Esophagus squamous epithelium (tissue), 5 donors: ENCODE data around the gene TBX2. TPM values are rescaled to one million over a fixed set of nuclear protein-coding genes. Genes with fewer than 3 reads are reported as not detected.

Source experiments
- DNase-seq: peaks from one replicate; lab custom pipeline; 2025; lab: John Stamatoyannopoulos, UW
- H3K27ac ChIP-seq, 4 donors: fragments of 200-600 bp; sonication (generic); one replicate each; pipeline ENCODE4 v1.5.1; 2016 to 2019; ENCODE audit warnings: mild to moderate bottlenecking in 1 of 4
- H3K27me3 ChIP-seq, 4 donors: fragments of 200-600 bp; sonication (generic); 1 replicate in 3 of 4; 2 replicates in 1 of 4; pipeline versions ENCODE4 v1.5.1 to v1.6.0; 2017 to 2021; ENCODE audit warnings: antibody characterized with exemption in 1 of 4
- H3K36me3 ChIP-seq, 3 donors: fragments of 200-600 bp; sonication (generic); one replicate each; pipeline ENCODE4 v1.5.1; 2016 to 2019
- H3K4me1 ChIP-seq, 3 donors: fragments of 200-600 bp; sonication (generic); one replicate each; pipeline ENCODE4 v1.5.1; 2017 to 2019
- H3K4me3 ChIP-seq, 4 donors: fragments of 200-600 bp; sonication (generic); 1 replicate in 3 of 4; 2 replicates in 1 of 4; pipeline ENCODE4 v1.5.1; 2016 to 2019; ENCODE audit warnings: mild to moderate bottlenecking in 2 of 4, moderate library complexity in 1 of 4
- H3K9me3 ChIP-seq, 3 donors: fragments of 200-600 bp; sonication (generic); one replicate each; pipeline ENCODE4 v1.5.1; 2016 to 2019
- CTCF ChIP-seq, 6 experiments: fragments of 450-650 bp in 4 of 6; fragments of 200-600 bp in 2 of 6; sonication (generic) in 2 of 6; IDR thresholded peaks; one replicate each; pipeline ENCODE4 v1.5.1; 2016 to 2019; ENCODE audit warnings: antibody characterized with exemption in 6 of 6, mild to moderate bottlenecking in 4 of 6, moderate library complexity in 4 of 6
- POLR2A ChIP-seq, 4 donors: fragments of 450-650 bp; IDR thresholded peaks; one replicate each; pipeline ENCODE4 v1.6.1; 2017; ENCODE audit warnings: antibody characterized with exemption in 4 of 4, mild to moderate bottlenecking in 4 of 4, moderate library complexity in 3 of 4
- WGBS, 2 donors: methylation state at CpG; one replicate each; pipeline ENCODE4 v1.1.5; 2018; 5-methylcytosine and 5-hydroxymethylcytosine counted together
- intact Hi-C: fragments of 100-400 bp; cut with DNase I; formaldehyde crosslinking; loops from one replicate; pipeline ENCODE4 v1.15.0; 2022
- total RNA-seq, 4 donors: library from RNA; depleted of rRNA; stranded (reverse); fragments of >200 nt; gene quantifications; one replicate each; pipeline ENCODE4 v1.1.0, GENCODE V29; 2016
- donor health status: DM: yes; HTN: yes; CAD: no.

The TBX2 gene
- total RNA-seq, 4 donors from 2014 or later: 2.2 to 13.4 (median 4.2) TPM

- intact Hi-C loops: no loop called here
- no peaks in the 10 kb centered on the region for H3K36me3 ChIP-seq
- TF ChIP-seq CTCF (IDR thresholded peaks at IDR 0.05): no peak
- no peak for TF ChIP-seq POLR2A (IDR thresholded peaks at IDR 0.05)
- H3K9me3 ChIP-seq: no peaks in the 10 kb centered on the region
- no peak for DNase-seq
- H3K27ac ChIP-seq: no peak within 1 kb of the TSS
- H3K4me1 ChIP-seq: peaks cover 13 to 37% (median 14%) of the 10 kb centered on the region in 3 donors
- WGBS, 2 donors: 30 to 31% methylated on average over 30 to 33 of the region's 59 CpGs
- H3K27me3 ChIP-seq: peaks cover 22 to 99% (median 39%) of the 10 kb centered on the region in 4 donors
- peak within 1 kb of the TSS in 3 of 4 donors; percentile 11 to 63 (median 38) for H3K4me3 ChIP-seq
Observed at GRCh38 chr17:61452301-61453290, 53.0 kb downstream of the TBX2 start, which contains the start of gene TBX4. Gene TBX4, plus strand, starts transcription at chr17:61452422. Its CDS starts 4,069 bp downstream, at chr17:61456491.

- Histone ChIP-seq H3K4me3 (peak overlapping the region in 1 of 4 donors; percentile 24), H3K36me3 (no peaks in the 10 kb centered on the region), H3K9me3 (no peaks in the 10 kb centered on the region), H3K4me1 (peaks cover 13 to 41% (median 16%) of the 10 kb centered on the region in 3 donors), H3K27ac (no peak overlapping the region), H3K27me3 (peaks cover 22 to 99% (median 42%) of the 10 kb centered on the region in 4 donors)
- intact Hi-C loops: no loop called here
- WGBS, 2 donors: 37 to 41% methylated on average over 17 of the region's 17 CpGs
- no peak for DNase-seq
- no peak for TF ChIP-seq POLR2A (IDR thresholded peaks at IDR 0.05)
- TF ChIP-seq CTCF (IDR thresholded peaks at IDR 0.05): no peak
Observed at GRCh38 chr17:61453566-61454380, 54.1 kb downstream of the TBX2 start.

GRCh38 chr17:61454381-61455323 lies 55.0 kb downstream of the TBX2 start:
- H3K4me1 ChIP-seq: peaks cover 13 to 41% (median 16%) of the 10 kb centered on the region in 3 donors
- DNase-seq: no peak
- TF ChIP-seq CTCF (IDR thresholded peaks at IDR 0.05) (no peak), POLR2A (IDR thresholded peaks at IDR 0.05) (no peak)
- intact Hi-C loops: no loop called here
- H3K36me3 ChIP-seq: no peaks in the 10 kb centered on the region
- no peaks in the 10 kb centered on the region for H3K9me3 ChIP-seq
- no peak overlapping the region for H3K27ac ChIP-seq
- peak overlapping the region in 1 of 4 donors; percentile 24 for H3K4me3 ChIP-seq
- 25 to 36% methylated on average over 35 to 39 of the region's 86 CpGs for WGBS, 2 donors
- H3K27me3 ChIP-seq: peaks cover 22 to 100% (median 42%) of the 10 kb centered on the region in 4 donors

DNA sequence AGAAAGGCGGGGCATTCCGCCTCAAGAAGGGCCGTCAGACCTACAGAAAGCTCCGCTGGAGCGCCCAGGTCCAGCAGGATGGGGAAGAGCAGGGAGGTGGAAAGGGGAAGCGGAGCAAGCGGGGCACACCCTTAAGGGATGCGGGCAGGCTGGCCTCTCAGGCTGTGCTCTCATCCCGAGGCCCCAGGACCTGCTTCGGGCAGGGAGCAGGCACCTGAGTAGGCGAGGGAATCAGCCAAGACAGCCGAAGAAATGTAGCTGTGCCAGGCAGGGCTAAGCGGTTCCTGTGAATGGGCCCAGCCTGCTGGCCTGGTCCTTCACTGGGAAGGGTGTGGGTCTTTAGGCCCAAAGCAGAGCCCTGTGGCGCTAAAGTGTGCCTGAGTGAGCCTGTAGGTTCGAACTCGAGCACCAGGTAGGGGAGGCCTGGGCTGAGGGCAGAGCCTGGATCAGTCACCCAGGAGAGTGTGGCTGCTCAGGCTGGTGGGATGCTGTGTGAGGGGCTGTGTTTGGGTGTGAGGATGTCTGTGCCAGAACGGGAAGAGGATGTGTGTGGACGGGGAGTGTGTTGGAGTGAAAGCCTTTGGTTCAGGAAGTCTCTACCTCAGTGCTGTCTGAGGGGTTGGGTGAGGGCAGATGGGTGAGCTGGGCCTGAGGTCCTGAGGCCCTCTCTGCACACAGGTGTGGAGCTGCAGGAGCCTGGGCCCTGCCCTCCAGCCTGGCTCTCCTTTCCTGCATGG lies 55.8 kb downstream of the TBX2 start:
- DNase-seq: no peak
- 70 to 74% methylated on average over 15 to 17 of the region's 18 CpGs for WGBS, 2 donors
- Histone ChIP-seq H3K27ac (no peak overlapping the region), H3K4me3 (no peak overlapping the region), H3K9me3 (no peaks in the 10 kb centered on the region), H3K27me3 (peaks cover 22 to 100% (median 43%) of the 10 kb centered on the region in 4 donors), H3K36me3 (no peaks in the 10 kb centered on the region), H3K4me1 (peaks cover 13 to 41% (median 16%) of the 10 kb centered on the region in 3 donors)
- intact Hi-C loops: no loop called here
- TF ChIP-seq CTCF (IDR thresholded peaks at IDR 0.05): no peak
- TF ChIP-seq POLR2A (IDR thresholded peaks at IDR 0.05): no peak
